Measurements from ENCODE around the gene BTBD9. TPM values are rescaled to one million over a fixed set of nuclear protein-coding genes. Genes with fewer than 3 reads are reported as not detected.

Gene BTBD9
- polyA plus RNA-seq, 3 donors, result 15.1 to 17.6 (median 15.5) TPM

DNA sequence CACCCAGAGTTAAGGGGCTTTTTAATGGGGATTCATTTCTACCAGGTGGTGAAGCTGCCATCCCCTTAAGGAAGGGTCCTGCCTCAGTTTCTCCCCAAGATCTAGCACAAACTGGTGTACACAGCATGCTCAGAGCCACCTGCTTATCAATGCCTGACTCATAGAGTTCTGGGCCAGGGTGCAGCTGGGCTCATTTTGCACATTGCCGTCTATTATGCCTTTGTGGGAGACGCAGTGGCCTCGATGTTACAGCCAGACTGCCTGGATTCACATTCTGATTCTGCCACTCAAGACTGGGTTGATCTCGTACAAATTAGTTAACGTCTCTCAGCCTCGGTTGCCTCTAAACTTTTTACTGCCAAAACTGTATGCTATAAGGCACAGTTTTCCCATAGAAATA, 454.5 kb downstream of the BTBD9 start:
- DNase-seq (ENCODE audit: extremely low read depth in 1 of 11, low read depth in 9 of 11, low spot score in 4 of 11), result no peak

DNA sequence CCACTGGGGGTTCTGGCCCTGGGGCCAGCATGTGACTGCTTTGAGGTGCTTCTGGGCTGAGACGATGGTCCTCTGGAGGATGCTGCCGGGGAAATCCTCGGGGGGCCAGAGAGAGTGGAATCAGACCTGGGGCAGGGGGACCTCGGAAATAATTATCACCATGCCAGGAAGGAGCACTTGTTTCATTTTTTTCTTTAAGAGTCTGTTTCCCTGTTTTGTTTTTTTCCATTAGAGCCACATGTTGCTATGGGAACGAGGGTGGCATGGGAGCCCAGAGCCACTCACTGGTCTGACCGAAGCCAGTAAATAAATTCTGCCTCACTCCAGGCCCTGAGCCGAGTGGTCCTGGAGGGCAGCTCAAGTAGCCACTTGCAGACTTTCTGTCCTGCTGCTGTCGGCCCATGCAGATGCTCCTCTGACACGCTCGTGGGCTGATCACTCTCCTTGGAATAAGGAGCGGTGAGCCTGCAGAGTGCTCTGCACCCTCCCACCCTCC, 455.1 kb downstream of the BTBD9 start:
- DNase-seq (ENCODE audit: extremely low read depth in 1 of 11, low read depth in 9 of 11, low spot score in 4 of 11), result no peak

DNA sequence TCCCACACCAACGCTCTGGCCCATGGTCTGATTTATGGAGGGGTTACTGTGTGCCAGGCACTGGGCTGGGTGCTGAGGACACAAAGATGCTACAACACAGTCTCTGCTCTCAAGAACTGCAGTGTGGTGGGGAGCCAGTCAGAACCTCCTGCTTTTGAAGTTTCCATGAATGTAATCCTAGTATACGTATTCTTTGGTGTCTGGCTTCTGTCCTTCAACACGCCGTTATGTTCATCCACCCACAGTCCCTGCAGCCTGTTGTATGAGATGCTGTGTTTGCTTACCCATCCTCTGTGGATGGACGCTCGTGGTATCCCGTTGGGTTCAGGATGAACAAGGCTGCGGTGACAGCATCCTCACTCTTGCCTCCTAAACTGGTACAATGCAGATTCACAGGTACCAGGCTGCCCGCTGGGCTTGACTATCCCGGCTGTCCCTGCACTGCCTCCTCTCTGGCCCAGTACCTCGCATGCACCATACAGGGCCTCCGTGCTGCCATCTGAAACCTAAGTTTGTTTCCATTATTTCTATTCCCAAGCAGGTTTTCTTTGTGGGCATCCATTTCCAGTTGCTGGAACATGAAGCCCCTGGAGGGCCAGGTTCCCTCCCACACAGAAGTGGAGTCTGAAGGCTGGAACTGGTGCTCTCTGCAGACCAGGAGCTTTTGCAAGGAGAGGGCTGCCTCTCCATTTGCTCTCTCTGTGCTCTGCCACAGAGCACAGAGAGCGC, 455.7 kb downstream of the BTBD9 start:
- no peak for DNase-seq (ENCODE audit: extremely low read depth in 1 of 11, low read depth in 9 of 11, low spot score in 4 of 11)

DNA sequence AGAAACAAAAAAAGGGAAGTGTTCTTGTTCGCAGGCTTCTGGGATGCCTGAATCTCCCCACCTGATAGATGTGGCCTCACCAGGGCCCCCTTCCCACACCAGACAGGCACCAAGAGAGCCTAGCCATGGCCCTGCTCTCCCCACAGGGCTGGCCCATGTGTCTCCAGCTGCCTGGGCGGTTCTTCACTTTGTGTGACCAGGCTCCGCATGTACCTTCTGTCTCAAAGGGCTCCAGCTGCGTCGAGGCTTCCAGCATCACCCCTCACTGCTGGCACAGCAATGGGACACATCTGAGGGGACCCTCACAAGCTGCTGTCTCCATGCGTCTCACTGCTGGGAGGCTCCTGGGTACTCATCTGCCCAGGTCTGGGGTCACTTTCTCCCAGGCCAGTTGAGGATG, 457.3 kb downstream of the BTBD9 start:
- DNase-seq (ENCODE audit: extremely low read depth in 1 of 11, low read depth in 9 of 11, low spot score in 4 of 11), result no peak

DNA sequence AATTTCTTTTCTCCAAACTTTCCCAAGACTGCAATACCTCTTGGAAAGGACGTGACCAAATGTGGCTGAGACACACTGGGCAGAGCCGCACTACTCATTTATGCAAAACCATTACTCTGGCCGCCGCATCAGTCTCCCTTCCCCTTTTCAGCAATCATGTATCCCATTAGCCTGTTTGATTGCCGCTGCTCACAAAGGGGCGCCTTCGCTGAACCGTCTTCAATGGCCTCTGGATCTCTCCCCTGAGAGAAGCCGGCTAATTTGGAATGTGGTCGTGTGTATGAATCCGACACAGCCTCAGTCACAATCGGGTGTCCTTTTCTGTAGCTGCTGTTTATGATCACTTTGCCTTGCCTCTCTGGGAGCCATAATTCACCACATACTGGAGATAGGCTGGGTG, 459.1 kb downstream of the BTBD9 start:
- no peak for DNase-seq (ENCODE audit: extremely low read depth in 1 of 11, low read depth in 9 of 11, low spot score in 4 of 11)

DNA sequence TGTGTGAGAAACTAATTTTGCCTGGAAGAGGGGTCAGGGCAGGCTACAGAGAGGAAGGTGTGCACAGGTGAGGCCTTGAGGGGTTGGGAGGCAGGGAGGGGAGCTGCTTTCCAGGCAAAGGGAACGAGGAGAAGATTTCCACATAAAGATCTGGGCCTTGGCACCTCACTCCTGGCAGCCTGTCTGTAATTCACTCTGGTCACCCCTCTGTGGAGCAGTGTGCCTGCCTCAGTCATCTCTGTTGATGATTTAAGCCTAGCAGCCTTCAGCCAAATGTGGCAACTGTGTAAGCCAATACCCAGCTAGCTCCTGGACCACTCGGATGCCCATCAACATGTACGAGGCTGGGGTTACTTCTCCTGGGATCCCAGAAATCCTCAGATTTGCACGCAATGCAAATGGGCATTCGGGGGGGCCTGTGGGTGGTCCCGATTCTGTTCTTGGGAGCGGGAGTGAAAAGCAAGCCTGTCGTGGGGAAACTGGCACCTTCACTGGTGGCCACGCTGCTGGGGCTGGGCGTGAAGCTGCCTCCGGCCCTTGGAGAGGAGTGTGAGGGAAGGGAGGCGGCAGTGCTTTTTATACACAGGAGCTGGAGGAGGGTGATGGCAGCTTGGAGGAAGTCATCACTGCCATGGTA, 459.8 kb downstream of the BTBD9 start:
- no peak for DNase-seq (ENCODE audit: extremely low read depth in 1 of 11, low read depth in 9 of 11, low spot score in 4 of 11)

DNA sequence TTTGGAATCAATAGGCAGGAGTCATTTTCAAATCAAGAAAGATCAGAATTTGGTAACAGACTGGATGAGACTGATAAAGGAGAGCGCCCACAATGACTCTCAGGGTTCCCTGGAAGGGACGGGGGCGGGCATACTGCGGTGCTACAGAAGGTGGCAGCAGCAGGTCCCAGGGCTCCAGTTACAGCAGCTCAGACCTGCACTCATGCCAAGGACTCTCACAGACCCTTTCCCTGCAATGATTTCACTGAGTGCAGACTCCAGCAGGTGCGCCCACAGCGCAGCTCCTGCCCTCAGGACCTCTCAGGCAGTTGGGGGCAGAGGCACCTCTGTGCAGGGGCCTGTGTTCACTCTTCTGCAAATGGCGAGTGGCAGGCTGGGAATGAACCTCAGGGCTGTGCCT, 460.4 kb downstream of the BTBD9 start:
- no peak for DNase-seq (ENCODE audit: extremely low read depth in 1 of 11, low read depth in 9 of 11, low spot score in 4 of 11)

DNA sequence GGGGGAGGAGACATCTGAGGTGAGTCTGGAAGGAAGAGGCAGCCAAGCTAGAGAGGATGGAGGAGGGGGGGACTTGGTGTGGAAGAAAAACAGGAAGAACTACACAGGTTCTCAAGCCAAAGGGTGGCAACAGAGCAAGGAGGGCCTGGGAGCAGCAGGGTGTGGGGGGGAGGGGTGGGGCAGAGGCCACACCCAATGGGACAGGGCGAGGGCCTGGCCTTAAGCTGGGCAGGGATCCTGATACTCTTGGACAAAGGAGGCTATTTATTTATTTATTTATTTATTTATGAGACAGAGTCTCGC, 461.2 kb downstream of the BTBD9 start:
- no peak for DNase-seq (ENCODE audit: extremely low read depth in 1 of 11, low read depth in 9 of 11, low spot score in 4 of 11)

DNA sequence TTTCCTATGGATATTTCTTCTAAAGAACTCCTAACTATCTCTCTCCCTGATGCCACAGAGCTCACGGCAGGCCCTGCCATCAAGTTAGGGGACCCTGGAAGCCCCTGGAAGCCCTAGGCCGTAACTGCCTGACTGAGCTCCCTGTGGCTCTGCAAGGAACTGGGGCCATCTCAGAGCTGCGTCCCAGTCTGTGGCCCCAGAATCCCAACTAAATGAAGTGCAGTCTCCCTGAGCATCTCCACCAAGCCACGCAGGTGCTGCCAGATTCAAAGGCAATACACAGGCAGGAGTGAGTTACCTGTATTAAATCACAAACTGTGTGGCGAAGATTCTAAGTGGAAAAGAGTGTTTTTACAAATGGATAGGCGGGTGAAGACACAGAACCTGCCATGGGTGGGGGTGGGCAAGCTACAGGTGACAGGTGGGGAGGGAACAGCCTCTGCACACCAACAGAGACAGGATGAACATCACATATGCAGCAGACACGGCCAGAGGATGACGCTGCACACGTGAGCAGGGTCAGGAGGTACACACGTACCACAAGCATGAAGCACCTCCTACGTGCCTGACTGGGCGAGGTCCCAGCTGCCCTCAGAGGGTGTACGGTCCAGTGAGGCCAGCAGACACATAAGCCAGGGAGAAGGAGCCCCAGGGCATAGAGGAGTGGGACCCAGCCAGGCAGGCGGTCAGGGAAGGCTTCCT, 461.7 kb downstream of the BTBD9 start:
- DNase-seq (ENCODE audit: extremely low read depth in 1 of 11, low read depth in 9 of 11, low spot score in 4 of 11), result no peak

DNA sequence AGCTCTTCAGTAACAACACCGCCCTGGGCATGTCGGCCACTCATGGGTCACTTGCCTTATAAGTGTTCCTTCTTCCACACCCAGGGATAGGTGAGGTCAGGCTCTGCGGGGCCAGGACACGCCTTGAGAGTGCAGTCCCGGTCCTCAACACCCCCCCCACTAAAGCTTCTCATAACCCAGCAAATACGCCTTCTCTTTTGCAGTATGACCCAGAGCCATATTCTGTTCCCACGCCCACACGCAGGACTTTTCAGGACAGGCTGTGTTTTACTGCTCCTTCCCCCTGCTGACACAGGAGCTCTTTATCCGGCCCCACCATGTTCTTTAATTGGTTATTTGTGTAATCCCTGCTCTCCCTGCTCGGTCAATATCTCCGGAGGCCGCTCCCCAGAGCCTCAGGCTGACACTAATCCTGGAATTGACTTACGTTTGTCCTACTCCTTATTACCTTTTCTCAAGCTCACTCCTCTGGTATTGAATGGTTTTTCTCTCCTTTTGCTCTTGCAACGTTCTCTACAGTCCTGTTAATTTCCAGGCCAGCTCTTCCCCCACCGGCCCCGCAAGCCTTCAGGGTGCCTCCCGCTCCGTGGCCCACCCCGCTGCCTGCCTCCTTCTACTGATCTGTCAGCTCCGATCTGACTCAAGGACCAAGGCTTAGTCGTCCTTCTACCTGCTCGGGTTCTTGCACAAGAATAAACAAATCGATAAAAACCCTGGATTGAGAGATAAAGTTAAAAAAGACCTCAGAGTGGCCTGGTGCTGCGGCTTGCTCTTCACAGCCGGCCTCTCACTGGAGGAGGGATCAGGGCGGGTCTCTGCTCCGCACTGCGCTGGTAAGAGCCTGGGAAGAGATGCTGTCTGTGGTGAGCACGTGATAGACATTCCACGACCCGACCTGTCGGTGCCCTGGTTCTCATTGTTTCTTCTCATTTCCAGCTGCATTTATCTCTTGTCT, 462.7 kb downstream of the BTBD9 start:
- DNase-seq (ENCODE audit: extremely low read depth in 1 of 11, low read depth in 9 of 11, low spot score in 4 of 11), result peak in 2 of 11 donors; percentile 25 to 31

DNA sequence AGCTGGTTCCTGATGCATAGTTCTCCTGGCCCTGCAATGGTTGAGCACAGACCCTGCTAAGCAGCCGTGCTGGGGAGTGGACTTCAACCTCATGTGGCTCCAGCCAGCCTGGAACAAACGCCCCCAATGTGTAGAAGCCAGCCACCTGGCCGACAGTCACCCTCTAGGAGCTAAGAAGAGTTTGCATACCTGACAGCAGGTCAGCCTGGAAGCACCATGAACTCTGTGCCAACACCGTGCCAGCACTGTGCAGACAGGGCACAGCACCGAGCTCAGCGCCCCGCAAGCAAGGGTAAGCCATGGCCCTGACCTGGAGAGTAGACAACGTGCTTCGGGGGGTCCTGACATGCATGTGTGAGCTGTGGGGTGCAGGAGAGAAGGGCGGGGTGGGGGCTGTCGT, 463.9 kb downstream of the BTBD9 start:
- no peak for DNase-seq (ENCODE audit: extremely low read depth in 1 of 11, low read depth in 9 of 11, low spot score in 4 of 11)

DNA sequence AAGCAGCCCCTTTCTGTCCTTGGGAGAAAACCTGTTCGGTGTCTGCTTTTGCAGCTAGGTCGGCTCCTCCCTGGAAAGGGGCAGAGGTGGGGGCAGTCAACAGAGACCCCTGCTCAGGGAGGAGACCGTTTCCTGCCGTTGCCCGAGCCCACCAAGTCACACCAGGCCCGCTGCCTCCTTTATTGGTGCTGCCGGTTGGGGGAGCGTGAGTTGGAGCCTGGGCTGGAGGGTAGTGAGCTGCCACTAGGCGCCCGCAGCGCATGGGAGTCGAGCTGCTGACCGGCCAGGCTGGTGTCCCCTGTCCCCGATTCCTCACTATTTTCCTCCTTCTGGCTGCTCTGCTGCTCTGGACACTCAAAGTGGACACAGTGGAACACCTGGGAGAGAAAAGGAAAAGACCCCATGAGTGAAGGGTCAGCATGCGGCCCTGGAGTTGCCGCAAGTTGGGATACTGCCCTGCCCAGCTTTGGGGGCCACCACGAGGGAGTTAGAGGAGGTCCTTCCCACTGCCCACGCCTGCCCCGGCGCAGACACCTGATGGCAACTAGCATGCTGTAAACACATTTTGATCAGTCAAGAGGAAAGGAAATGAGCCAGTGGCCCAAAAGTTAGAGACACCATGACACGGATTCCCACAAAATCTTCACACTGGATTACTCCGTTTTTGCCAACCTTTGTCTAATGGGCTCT, 464.8 kb downstream of the BTBD9 start:
- DNase-seq (ENCODE audit: extremely low read depth in 1 of 11, low read depth in 9 of 11, low spot score in 4 of 11), result no peak

DNA sequence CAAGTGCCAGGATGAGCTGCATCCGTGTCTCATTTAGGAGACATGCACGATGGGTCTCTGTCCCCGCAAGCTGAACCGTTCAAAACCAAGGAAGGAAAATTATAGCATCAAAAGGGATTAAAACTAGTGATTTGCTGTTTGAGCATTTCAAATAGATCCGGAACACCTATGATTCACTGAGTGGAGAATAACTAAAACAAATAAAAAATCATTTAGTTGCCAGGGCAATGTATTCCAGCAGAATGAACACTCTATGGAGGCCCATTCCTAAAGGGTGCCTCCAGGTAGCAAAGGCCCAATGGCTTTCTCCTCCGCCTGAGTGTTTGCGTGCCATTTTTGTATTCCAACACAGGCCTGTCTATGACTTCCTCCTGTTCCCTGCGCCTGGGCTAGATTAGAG, 465.4 kb downstream of the BTBD9 start:
- DNase-seq (ENCODE audit: extremely low read depth in 1 of 11, low read depth in 9 of 11, low spot score in 4 of 11), result no peak

DNA sequence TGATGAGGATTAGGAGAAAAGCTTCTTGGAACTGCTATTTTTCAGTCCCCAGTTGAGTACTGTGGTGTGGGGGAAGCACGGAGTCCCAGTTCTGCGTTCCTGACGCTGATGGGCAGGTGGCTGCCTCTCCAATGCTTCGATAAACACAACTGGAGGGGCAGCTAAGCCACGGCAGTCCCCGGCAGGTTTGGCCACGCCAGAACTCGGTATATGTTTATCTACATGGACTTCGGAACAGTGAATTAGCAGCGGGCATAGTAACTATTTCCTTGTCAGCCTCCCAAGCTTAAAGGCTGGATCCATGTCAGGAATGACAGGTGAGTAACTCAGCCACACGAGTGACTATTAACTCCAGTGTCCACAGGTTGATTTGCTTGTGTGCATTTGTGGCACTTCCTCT, 465.8 kb downstream of the BTBD9 start:
- no peak for DNase-seq (ENCODE audit: extremely low read depth in 1 of 11, low read depth in 9 of 11, low spot score in 4 of 11)

DNA sequence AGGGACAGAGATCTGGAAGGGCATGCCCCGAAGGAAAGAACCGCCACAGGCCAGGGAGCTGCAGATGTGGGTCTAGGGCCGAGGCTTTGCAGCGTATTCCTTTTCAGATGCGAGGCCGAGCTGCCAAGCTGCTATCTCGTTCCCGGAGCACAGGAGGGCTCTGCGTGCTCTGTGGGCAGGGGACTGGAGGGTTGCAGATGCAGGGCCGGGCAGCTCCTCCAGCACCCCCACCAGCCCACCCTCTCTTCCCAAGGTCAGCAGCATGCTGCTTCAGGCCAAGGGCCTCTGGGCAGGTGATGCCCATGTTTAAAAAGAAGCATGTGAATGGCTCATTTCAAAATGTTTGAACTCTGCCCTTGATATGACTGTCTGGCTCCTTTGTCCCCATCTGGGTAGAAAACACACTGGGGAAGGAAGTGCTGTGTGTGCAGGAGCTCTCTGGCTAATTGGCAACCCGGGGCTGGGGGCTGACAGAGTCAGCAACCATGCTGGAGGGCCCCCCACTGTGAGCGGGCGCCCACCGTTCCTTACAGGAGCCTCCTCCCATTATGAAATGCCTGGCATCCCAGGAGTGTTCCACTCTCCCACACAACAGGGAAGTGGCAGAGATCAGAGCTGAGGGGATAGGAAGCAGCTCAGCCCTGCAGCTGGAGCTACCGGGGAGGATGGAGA, 466.9 kb downstream of the BTBD9 start:
- no peak for DNase-seq (ENCODE audit: extremely low read depth in 1 of 11, low read depth in 9 of 11, low spot score in 4 of 11)

DNA sequence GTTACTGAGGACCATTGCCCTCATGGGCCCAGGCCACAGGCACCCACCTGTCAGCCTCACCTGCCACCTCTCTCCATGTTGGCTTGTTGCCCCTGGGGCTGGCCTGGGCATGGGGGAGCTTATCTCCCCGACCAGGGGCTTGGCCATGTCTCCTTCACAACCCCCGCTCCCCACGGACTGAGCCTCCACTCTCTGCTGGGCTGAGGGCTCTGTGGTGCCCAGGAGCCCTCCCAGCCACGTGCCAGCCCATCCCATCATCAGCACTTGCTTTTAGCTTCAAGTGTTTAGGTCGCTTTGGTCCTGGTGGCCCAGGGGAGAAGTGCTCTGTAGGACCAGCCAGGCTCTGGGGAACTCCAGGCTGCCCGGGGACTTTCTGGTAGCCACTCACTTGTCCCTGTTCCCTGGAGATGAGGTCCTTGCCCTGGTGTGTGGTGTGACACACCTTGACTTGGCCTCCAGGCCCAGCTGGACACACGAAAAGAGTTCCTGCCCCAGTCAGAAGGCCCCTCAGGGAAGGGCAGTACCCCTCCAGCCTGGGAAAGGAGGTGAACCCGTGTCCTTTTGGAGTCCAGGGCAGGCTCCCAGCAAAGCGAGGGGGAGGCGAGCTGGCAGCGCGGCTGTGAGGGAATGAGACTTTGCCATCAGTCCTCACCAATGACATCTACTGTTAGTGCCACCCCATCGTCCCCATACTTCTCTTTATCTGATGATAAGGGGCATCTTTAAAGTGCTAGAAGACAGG, 467.6 kb downstream of the BTBD9 start:
- no peak for DNase-seq (ENCODE audit: extremely low read depth in 1 of 11, low read depth in 9 of 11, low spot score in 4 of 11)

DNA sequence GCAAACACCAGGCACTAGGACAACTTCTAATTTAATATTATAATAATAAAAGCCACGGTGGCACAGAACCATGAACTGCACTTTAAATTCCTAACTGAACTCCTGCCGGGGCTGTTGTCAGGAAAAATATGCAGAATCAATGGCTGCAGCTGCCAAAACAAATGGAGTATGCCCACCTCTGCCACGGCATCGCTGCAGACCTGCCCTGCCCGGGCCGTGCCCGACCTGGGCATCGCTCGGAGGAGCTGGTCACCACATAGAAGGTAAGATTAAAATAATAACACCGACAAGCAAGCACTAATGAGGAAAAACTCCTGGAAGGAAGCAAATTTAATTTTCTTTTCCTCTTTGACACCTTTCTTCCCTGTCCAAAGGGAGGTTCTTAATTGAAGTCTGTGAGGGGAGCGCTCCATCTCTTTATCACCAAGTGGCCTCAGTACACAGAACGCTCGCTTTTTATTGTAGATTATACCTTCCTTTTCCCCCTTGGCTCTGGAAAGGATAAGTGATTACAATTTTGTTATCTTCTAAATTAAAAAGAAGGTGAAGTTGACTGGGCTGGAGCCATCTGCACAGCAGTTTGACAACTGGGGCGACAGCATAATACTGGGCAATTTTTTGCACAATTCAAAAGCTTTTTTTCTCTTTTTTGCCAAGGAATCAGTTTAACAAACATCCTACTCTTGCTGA, 468.9 kb downstream of the BTBD9 start:
- no peak for DNase-seq (ENCODE audit: extremely low read depth in 1 of 11, low read depth in 9 of 11, low spot score in 4 of 11)
